ENCODE data around the gene IGSF1.
"Not testable (repeated sequence)": the region's sequence is repeated elsewhere in the genome, so short reads cannot be mapped to it uniquely, and the experiment has no call there.

Gene IGSF1

DNA sequence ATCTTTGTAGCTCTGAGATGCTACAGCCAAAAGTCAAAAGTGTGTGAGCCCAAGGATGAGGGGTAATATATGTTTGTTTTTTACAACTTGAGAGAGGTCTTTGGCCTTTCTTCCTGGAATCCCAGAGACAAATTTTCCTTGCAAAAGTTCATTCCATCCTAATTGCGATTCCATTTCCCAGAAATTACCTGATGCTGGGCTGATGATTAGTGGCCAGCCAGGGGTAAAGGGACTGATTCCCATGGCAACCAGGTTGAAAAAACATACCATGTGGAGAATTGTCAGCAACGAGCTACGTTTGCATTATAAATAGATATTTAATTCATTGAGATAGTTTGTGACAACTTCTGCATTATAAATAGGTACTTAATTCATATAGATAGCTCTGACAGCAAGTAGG is 17.8 kb downstream of the IGSF1 start:
- no peak for FAIRE-seq

DNA sequence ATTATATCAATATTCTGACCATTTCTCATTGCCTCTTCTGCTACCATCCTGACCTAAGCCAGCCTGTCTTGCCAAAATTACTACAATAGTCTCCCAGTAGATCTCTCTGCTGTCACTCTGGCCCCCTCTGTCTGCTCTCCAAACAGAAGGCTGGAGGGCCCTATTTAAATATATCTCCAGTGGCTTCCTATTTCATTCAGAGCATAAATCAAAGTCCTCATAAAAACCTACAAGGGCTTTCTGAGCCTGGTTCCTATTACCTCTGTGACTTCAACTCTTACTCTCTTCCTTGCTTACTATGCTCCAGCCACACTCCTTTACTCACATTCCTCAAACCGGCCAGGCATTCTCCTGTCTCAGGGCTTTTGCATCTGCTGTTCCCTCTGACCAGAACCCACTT is 19.0 kb downstream of the IGSF1 start:
- FAIRE-seq, result no peak

DNA sequence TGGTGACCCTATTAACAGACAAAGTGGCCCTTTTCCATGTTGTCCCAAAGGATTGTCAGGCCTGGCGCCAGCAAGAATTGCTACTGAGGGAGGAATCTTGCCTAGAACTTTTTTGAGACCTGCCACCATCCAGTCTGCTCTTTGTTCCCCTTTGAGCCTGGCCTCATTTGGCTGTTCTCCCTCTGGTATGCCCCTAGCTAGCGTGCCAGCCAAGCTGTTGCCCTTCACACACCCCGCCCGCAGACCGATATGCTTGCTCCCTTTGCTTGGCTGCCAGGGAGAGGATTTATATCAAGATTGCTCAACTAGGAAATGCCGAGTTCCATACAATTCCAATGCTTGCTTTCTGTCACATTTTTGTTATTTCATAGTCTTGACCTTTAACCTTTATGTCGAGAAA is 24.4 kb downstream of the IGSF1 start:
- no peak for FAIRE-seq

- FAIRE-seq, result no peak
These were observed 25.1 kb downstream of the IGSF1 start for GRCh38 chrX:131264053-131264452.

- no peak for FAIRE-seq
These were observed 26.1 kb downstream of the IGSF1 start for GRCh38 chrX:131262738-131263679.

DNA sequence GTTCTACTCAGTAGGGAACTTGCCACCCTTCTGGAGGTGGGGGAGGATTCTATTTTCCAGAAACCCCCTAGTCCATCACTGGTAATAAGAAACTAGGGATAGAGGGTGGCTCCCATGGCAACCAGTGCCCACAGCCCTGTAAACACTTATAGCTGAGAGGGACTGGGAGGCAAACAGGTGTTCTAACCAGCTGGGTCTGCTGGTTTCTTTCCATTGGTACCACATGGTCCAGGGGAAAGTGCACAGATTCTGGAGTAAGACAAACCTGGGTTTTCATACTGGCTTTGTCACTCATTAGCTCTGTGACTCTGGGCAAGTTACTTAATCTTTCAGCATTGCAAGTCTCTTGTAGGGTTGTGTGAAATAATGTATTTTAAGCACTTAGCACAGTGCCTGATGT is 26.9 kb downstream of the IGSF1 start:
- no peak for FAIRE-seq

DNA sequence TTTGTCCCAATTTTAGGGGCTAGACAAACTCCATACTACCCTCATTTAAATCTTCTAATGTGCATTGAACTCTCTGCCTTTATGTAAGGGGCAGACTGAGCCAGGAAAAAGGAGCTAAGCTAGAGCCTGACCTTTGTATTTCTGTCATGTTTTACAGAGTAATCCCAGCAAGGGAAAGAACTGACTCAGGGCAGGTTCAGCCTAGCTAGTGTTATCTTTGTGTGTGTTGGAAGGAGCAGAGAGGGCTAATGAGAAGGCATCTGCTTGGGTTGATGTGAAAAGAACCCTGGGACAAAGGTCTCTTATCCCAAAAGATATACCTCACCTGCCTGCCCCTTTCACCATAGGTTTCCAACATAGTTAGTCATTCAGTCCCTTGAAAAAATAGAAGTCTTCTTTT is 31.7 kb downstream of the IGSF1 start:
- FAIRE-seq, result no peak

- FAIRE-seq, result not testable (repeated sequence)
These were observed 37.9 kb downstream of the IGSF1 start for GRCh38 chrX:131250984-131251738.

- FAIRE-seq, result no peak
These were observed 50.0 kb downstream of the IGSF1 start for GRCh38 chrX:131239057-131239456.

GRCh38 chrX:131237363-131237762 is 51.7 kb downstream of the IGSF1 start:
- no peak for FAIRE-seq

GRCh38 chrX:131235768-131236545 is 53.1 kb downstream of the IGSF1 start:
- no peak for FAIRE-seq

- no peak for FAIRE-seq
These were observed 61.5 kb downstream of the IGSF1 start for GRCh38 chrX:131227608-131228007.

GRCh38 chrX:131226591-131226990 is 62.5 kb downstream of the IGSF1 start:
- FAIRE-seq, result no peak

DNA sequence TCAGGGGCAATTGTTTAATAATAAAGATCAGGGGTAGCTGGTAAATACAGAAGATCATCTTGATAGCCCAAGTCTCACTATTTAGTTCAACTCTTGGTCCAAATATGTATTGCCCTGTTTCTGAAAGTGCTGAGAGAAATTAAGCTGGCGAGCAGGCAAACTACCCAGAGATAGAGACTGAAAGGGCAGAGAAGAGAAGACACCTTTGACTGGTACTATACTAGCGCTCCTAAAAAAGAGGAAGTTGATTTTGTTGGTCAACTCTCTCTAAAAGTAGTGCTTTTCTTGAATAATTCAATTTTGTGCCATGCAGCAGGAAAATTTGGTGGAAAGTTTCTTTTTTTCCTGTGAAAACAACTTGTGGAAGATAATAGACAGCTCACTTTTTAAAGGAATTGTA is 64.0 kb downstream of the IGSF1 start:
- FAIRE-seq, result no peak
